ENCODE data around the gene GNRH2. TPM values are rescaled to one million over a fixed set of nuclear protein-coding genes. Genes with fewer than 3 reads are reported as not detected.
A peak's percentile ranks its signal among the peaks of the same experiment; 100 is the strongest.

GNRH2 gene
- total RNA-seq, 1 donor from 2014 or later: 1.4 TPM

GRCh38 chr20:3071266-3071609 lies 27.8 kb downstream of the GNRH2 start:
- H3K4me3 ChIP-seq (ENCODE audit: insufficient read depth, low read depth, low read length): no peak overlapping the region
- FAIRE-seq (no peak), DNase-seq (ENCODE audit: low read depth) (no peak)
- no peaks in the 10 kb centered on the region for H3K79me2 ChIP-seq (ENCODE audit: insufficient read depth, low read length)
- no peaks in the 10 kb centered on the region for H3K9me3 Mint-ChIP-seq (ENCODE audit: unreplicated experiment)
- no peaks in the 10 kb centered on the region for H3K9me3 ChIP-seq (ENCODE audit: insufficient read depth, low read depth, low read length)
- H4K20me1 ChIP-seq (ENCODE audit: insufficient read depth, low read length): no peaks in the 10 kb centered on the region
- TF ChIP-seq EZH2 (IDR thresholded peaks at IDR 0.05; ENCODE audit: insufficient read depth, low read length) (no peak), CTCF (IDR thresholded peaks at IDR 0.05; ENCODE audit: insufficient read depth, low read depth, low read length) (no peak)
- H2AFZ ChIP-seq (ENCODE audit: low read depth, low read length): no peak overlapping the region
- H3K36me3 ChIP-seq (ENCODE audit: insufficient read depth, low read length): no peaks in the 10 kb centered on the region
- H3K4me1 ChIP-seq (ENCODE audit: insufficient read depth, low read length): peaks cover 2% of the 10 kb centered on the region
- H3K36me3 Mint-ChIP-seq (ENCODE audit: low read depth, unreplicated experiment): no peaks in the 10 kb centered on the region
- peaks cover 21% of the 10 kb centered on the region for H3K27me3 Mint-ChIP-seq (ENCODE audit: low read depth, unreplicated experiment)
- H3K4me3 Mint-ChIP-seq (ENCODE audit: unreplicated experiment): no peak overlapping the region
- H3K27ac Mint-ChIP-seq (ENCODE audit: unreplicated experiment): no peak overlapping the region
- H3K9ac ChIP-seq (ENCODE audit: low read length): no peak overlapping the region
- peaks cover 13% of the 10 kb centered on the region for H3K4me1 Mint-ChIP-seq (ENCODE audit: low read depth, unreplicated experiment)
- H3K27me3 ChIP-seq (ENCODE audit: insufficient read depth, low read length): peaks cover 14% of the 10 kb centered on the region
- H3K4me2 ChIP-seq (ENCODE audit: low read length): peak overlapping the region; percentile 71
- no peak overlapping the region for H3K27ac ChIP-seq (ENCODE audit: low read depth, low read length)

GRCh38 chr20:3071610-3072529 lies 28.4 kb downstream of the GNRH2 start, which contains the start of gene OXT:
Gene OXT, plus strand, starts transcription at chr20:3071620. Its CDS starts 36 bp downstream, at chr20:3071656.
- Histone ChIP-seq H3K27ac (ENCODE audit: low read depth, low read length) (no peak within 1 kb of the TSS), H2AFZ (ENCODE audit: low read depth, low read length) (peak within 1 kb of the TSS; percentile 63), H4K20me1 (ENCODE audit: insufficient read depth, low read length) (no peaks in the 10 kb centered on the region), H3K9ac (ENCODE audit: low read length) (no peak within 1 kb of the TSS), H3K4me3 (ENCODE audit: insufficient read depth, low read depth, low read length) (peak within 1 kb of the TSS; percentile 17), H3K4me2 (ENCODE audit: low read length) (peak within 1 kb of the TSS; percentile 71), H3K9me3 (ENCODE audit: insufficient read depth, low read depth, low read length) (no peaks in the 10 kb centered on the region), H3K4me1 (ENCODE audit: insufficient read depth, low read length) (peaks cover 2% of the 10 kb centered on the region), H3K27me3 (ENCODE audit: insufficient read depth, low read length) (peaks cover 14% of the 10 kb centered on the region), H3K79me2 (ENCODE audit: insufficient read depth, low read length) (no peaks in the 10 kb centered on the region), H3K36me3 (ENCODE audit: insufficient read depth, low read length) (no peaks in the 10 kb centered on the region)
- FAIRE-seq (no peak), DNase-seq (ENCODE audit: low read depth) (no peak)
- Mint-ChIP-seq H3K4me1 (ENCODE audit: low read depth, unreplicated experiment) (peaks cover 7% of the 10 kb centered on the region), H3K27ac (ENCODE audit: unreplicated experiment) (no peak within 1 kb of the TSS), H3K36me3 (ENCODE audit: low read depth, unreplicated experiment) (no peaks in the 10 kb centered on the region), H3K4me3 (ENCODE audit: unreplicated experiment) (no peak within 1 kb of the TSS), H3K27me3 (ENCODE audit: low read depth, unreplicated experiment) (peaks cover 21% of the 10 kb centered on the region), H3K9me3 (ENCODE audit: unreplicated experiment) (no peaks in the 10 kb centered on the region)
- TF ChIP-seq EZH2 (IDR thresholded peaks at IDR 0.05; ENCODE audit: insufficient read depth, low read length) (peak; percentile 96), CTCF (IDR thresholded peaks at IDR 0.05; ENCODE audit: insufficient read depth, low read depth, low read length) (no peak)
